ENCODE data around the gene RPL41. TPM values are rescaled to one million over a fixed set of nuclear protein-coding genes. Genes with fewer than 3 reads are reported as not detected.
A peak's percentile ranks its signal among the peaks of the same experiment; 100 is the strongest.

The RPL41 gene
- total and polyA plus RNA-seq, 9 of the 15 experiments (the other 6 are each of a cell fraction or from before 2014, with no cell fraction given): 3,403 to 11,276 (median 5,604) TPM

GRCh38 chr12:56129206-56129941, 12.9 kb downstream of the RPL41 start (continued):
- TF ChIP-seq ZBTB49 (CRISPR knock-in tag; IDR thresholded peaks at IDR 0.05; ENCODE audit: borderline replicate concordance): no peak
- peak; percentile 59 for TF ChIP-seq TAF9B (IDR thresholded peaks at IDR 0.05; ENCODE audit: partially characterized antibody)
- no peak for TF ChIP-seq SETDB1 (IDR thresholded peaks at IDR 0.05; ENCODE audit: low read length)
- TF ChIP-seq TFE3 (CRISPR knock-in tag; IDR thresholded peaks at IDR 0.05): no peak
- TF ChIP-seq COPS2 (conservative IDR thresholded peaks at IDR 0.05): no peak
- TF ChIP-seq KDM2B (CRISPR knock-in tag; IDR thresholded peaks at IDR 0.05): no peak
- TF ChIP-seq POLR2G (IDR thresholded peaks at IDR 0.05; ENCODE audit: low read depth, low read length): peak; percentile 92
- peak; percentile 69 for TF ChIP-seq ARID1B (IDR thresholded peaks at IDR 0.05)
- TF ChIP-seq OTX1 (CRISPR knock-in tag; IDR thresholded peaks at IDR 0.05): no peak
- no peak for TF ChIP-seq ZNF318 (IDR thresholded peaks at IDR 0.05; ENCODE audit: borderline replicate concordance in 1 of 2, low read depth in 1 of 2)
- TF ChIP-seq ZNF431 (CRISPR knock-in tag; IDR thresholded peaks at IDR 0.05): 0 out of 2 replicates have a peak, but pooled peaks have one; percentile 24
- no peak for TF ChIP-seq ZNF277 (CRISPR knock-in tag; IDR thresholded peaks at IDR 0.05; ENCODE audit: borderline replicate concordance)
- no peak; the same call in 1 of the 2 replicates for TF ChIP-seq PML (IDR thresholded peaks at IDR 0.05; ENCODE audit: low read length)

Data from K562 (cell line).